CD4-positive, alpha-beta T cell (primary cell): ENCODE measurements around the gene MRPL52. TPM values are rescaled to one million over a fixed set of nuclear protein-coding genes. Genes with fewer than 3 reads are reported as not detected.

Source experiments
- ATAC-seq: fragments of 200-7000 bp; cut with Tn5 transposase; one replicate; pipeline ENCODE4 v1.10.0; 2022; ENCODE audit warnings: mild to moderate bottlenecking; ENCODE audit not compliant: poor library complexity
- CTCF ChIA-PET: fragments of 350-600 bp; sonication (Branson Sonifier 250); formaldehyde crosslinking; loops from one replicate; lab custom pipeline; 2021; ENCODE audit warnings: antibody characterized with exemption, inconsistent platforms; lab: Charles Lee
- POLR2A ChIA-PET: fragments of 350-600 bp; sonication (Branson Sonifier 250); formaldehyde crosslinking; loops from one replicate; lab custom pipeline; 2021; ENCODE audit warnings: antibody characterized with exemption, inconsistent platforms; lab: Charles Lee
- DNase-seq, 14 experiments: peaks; one replicate each; pipeline ENCODE4 v3.0.0-alpha.2; 2013 to 2020; ENCODE audit warnings: mixed read lengths in 2 of 14
- H3K27ac ChIP-seq, 2 donors: one replicate each; pipeline versions ENCODE4 v1.5.1 to v1.7.0; 2013; ENCODE audit warnings: low read length in 2 of 2, low read depth in 1 of 2, mild to moderate bottlenecking in 1 of 2
- H3K27me3 ChIP-seq, 2 experiments: 1 replicate in 1 of 2; 2 replicates in 1 of 2; pipeline versions ENCODE4 v1.6.1 to v1.7.0; 2013; ENCODE audit warnings: low read length in 2 of 2, control low read depth in 1 of 2, mild to moderate bottlenecking in 1 of 2, moderate library complexity in 1 of 2; ENCODE audit not compliant: insufficient read depth in 2 of 2, control insufficient read depth in 1 of 2
- H3K36me3 ChIP-seq: one replicate; pipeline ENCODE4 v1.6.1; 2013; ENCODE audit warnings: low read length, control low read depth; ENCODE audit not compliant: insufficient read depth
- H3K4me1 ChIP-seq: one replicate; pipeline ENCODE4 v1.6.1; 2013; ENCODE audit warnings: low read length, control low read depth; ENCODE audit not compliant: insufficient read depth
- H3K4me3 ChIP-seq: one replicate; pipeline ENCODE4 v1.5.1; 2013; ENCODE audit warnings: mild to moderate bottlenecking, low read length, moderate library complexity
- H3K9me3 ChIP-seq, 2 experiments: 1 replicate in 1 of 2; 2 replicates in 1 of 2; pipeline versions ENCODE4 v1.6.1 to v1.7.0; 2013; ENCODE audit warnings: low read length in 2 of 2, mild to moderate bottlenecking in 2 of 2, control low read depth in 1 of 2, moderate library complexity in 1 of 2; ENCODE audit not compliant: control insufficient read depth in 1 of 2, insufficient read depth in 1 of 2
- H3K27ac Mint-ChIP-seq: one replicate; pipeline ENCODE4 v1.8.0; 2020; ENCODE audit warnings: mixed read lengths
- H3K27me3 Mint-ChIP-seq: one replicate; pipeline ENCODE4 v1.8.0; 2021; ENCODE audit warnings: mixed read lengths
- H3K36me3 Mint-ChIP-seq: one replicate; pipeline ENCODE4 v1.8.0; 2021; ENCODE audit warnings: low read depth, mixed read lengths
- H3K4me1 Mint-ChIP-seq: one replicate; pipeline ENCODE4 v1.8.0; 2021; ENCODE audit warnings: low read depth, mixed read lengths
- H3K4me3 Mint-ChIP-seq: one replicate; pipeline ENCODE4 v1.8.0; 2020; ENCODE audit warnings: mild to moderate bottlenecking, mixed read lengths
- H3K9me3 Mint-ChIP-seq: one replicate; pipeline ENCODE4 v1.8.0; 2020; ENCODE audit warnings: mixed read lengths
- intact Hi-C, 2 experiments: fragments of 100-400 bp; cut with DNase I in 1 of 2; cut with micrococcal nuclease in 1 of 2; formaldehyde crosslinking; loops; one replicate each; pipeline versions ENCODE4 v1.15.1 to v1.9.0; 2023 to 2025; cut with DNase I, micrococcal nuclease
- total RNA-seq, 174 experiments: library from RNA in 2 of 174; stranded (reverse) in 2 of 174; gene quantifications; one replicate each; pipeline ENCODE4 v1.2.3 and lab custom pipeline; 2021 to 2026
- TF ChIP-seq, protein P1 (sequence below): fragments of 200-600 bp; IDR thresholded peaks from one replicate; pipeline ENCODE4 v1.8.0; 2022; ENCODE audit warnings: antibody characterized with exemption, mild to moderate bottlenecking

MRPL52 gene
- total RNA-seq, 2 experiments from 2014 or later, result 27.6 to 29.4 TPM

DNA sequence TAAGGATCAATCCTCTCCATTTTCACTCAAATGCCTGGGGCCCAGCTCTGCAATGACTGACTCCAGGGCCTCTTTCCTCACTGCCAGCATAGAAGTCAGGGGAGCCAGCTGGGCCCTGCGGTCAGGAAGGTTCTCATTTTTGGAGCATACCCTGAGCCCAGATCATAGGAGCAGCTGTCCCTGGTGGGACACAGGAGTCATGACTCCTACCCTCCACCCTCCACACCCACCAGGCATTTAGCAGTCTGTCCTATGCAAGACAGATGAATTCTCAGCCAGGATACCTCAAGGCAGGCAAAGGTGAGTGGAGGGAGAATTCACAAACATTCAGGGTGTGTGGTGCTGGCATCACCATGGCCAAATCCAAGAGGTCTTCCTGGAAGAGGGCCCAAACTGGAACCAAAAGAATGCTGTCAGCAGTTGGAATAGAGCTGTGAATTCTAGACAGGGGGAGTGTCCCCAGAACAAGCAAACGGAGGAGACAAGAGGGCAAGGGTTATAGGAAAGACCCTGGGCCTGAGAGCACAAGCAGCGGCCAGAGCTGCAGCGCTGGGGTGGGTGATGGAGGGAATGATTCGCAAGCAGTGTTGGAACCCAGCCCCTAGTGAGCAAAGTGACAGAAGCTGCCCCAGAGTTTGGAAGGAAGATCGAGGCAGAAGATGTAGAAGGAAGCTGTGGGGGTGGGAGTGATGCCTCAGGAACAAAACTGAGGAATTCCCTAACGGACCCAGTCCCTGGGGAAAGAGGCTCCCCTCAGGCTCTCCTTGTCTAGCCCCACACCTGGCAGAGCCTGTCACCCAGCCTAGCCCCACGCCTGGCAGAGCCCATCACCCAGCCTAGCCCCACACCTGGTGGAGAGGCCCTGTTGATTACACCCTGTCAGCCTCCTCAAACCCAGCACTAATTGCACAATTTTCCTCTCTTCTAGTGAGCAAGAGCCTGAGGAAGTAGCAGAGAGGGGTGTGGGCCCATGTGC, 48.9 kb downstream of the MRPL52 start:
- Mint-ChIP-seq H3K4me1 (peaks cover 29% of the 10 kb centered on the region), H3K4me3 (no peak overlapping the region), H3K27ac (no peak overlapping the region), H3K27me3 (no peaks in the 10 kb centered on the region), H3K36me3 (peaks cover 59% of the 10 kb centered on the region), H3K9me3 (no peaks in the 10 kb centered on the region)
- intact Hi-C loops, result no loop called here
- TF ChIP-seq, protein P1, sequence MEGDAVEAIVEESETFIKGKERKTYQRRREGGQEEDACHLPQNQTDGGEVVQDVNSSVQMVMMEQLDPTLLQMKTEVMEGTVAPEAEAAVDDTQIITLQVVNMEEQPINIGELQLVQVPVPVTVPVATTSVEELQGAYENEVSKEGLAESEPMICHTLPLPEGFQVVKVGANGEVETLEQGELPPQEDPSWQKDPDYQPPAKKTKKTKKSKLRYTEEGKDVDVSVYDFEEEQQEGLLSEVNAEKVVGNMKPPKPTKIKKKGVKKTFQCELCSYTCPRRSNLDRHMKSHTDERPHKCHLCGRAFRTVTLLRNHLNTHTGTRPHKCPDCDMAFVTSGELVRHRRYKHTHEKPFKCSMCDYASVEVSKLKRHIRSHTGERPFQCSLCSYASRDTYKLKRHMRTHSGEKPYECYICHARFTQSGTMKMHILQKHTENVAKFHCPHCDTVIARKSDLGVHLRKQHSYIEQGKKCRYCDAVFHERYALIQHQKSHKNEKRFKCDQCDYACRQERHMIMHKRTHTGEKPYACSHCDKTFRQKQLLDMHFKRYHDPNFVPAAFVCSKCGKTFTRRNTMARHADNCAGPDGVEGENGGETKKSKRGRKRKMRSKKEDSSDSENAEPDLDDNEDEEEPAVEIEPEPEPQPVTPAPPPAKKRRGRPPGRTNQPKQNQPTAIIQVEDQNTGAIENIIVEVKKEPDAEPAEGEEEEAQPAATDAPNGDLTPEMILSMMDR, result no peak
- ChIA-PET POLR2A (no interaction called here), CTCF (no interaction called here)
- Histone ChIP-seq H3K36me3 (peaks cover 61% of the 10 kb centered on the region), H3K27me3 (no peaks in the 10 kb centered on the region), H3K9me3 (no peaks in the 10 kb centered on the region), H3K4me3 (no peak overlapping the region), H3K27ac (peak overlapping the region in 1 of 2 donors; percentile 16), H3K4me1 (peaks cover 33% of the 10 kb centered on the region)
- ATAC-seq, result no peak
- no peak for DNase-seq

DNA sequence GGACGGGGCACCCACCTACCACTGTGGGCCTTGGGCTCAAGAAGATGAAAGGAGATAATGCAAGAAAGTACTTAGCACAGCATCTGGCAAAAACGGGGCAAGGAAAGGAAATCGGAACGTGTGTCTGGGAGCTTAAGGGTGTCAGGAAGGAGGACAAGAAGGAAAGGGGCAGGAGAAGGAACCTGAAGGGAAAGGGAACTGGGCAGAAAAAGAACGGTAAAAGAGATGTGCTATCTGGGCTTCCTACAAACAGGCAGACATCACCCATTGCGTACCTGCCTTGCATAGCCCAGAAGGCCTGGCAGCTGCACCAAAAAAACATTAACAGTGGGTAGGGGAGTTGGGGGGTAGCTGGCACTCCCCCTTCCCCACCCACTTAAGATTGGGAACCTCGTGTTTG, 52.4 kb downstream of the MRPL52 start:
- TF ChIP-seq, protein P1, result no peak
- Mint-ChIP-seq H3K36me3 (peaks cover 29% of the 10 kb centered on the region), H3K4me1 (peaks cover 48% of the 10 kb centered on the region), H3K27ac (peak overlapping the region; percentile 79), H3K4me3 (peak overlapping the region; percentile 1), H3K27me3 (no peaks in the 10 kb centered on the region), H3K9me3 (no peaks in the 10 kb centered on the region)
- Histone ChIP-seq H3K4me1 (peaks cover 36% of the 10 kb centered on the region), H3K36me3 (peaks cover 26% of the 10 kb centered on the region), H3K4me3 (no peak overlapping the region), H3K27ac (no peak overlapping the region), H3K9me3 (no peaks in the 10 kb centered on the region), H3K27me3 (no peaks in the 10 kb centered on the region)
- ATAC-seq (no peak), DNase-seq (no peak)
- intact Hi-C loops, result no loop called here
- ChIA-PET CTCF (interaction anchor here (6.1 kb wide), 1 partner anchor 10 kb away, joined by 67 read pairs; the partner anchor contains the start of gene LRP10), POLR2A (interaction anchor here (1.0 to 8.8 kb wide), 6 partner anchors 10 to 116 kb away, joined by 3 to 97 read pairs (median 6); partner anchors contain the start of genes LRP10, OXA1L and RBM23)

DNA sequence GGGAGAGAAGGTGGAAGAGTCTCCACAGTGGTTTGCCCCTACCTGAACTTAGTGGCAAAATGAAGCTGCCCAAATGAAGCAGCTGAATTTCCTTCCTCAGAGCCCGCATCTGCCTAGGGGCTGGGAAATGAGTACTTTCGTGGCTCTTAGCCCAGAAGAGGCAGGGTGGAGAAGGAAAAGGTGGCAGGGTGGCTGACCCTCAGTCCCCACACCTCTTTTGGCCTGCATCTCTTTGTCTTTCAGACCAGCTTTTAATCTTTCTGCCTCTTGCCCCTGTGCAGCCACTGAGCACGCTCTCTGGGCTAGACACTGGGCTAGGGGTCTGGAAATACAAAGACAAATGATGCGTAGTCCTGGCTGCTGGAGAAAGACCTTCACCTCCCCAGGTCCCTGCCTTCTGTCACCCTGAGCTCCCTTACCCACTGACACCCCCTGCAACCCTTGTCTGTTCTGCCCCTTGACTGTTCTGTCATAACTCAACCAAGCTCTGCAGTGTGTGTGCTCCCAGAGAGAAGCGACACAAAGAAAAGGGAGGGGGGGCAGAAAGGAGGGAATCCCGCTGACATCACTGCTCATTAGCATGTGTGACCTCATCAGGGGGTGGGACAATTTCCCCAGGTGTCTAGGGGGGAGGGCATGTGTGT, 53.0 kb downstream of the MRPL52 start:
- no peaks in the 10 kb centered on the region for H3K27me3 Mint-ChIP-seq
- POLR2A ChIA-PET, result interaction anchor here (0.6 to 8.8 kb wide), 8 partner anchors 10 to 116 kb away, joined by 3 to 97 read pairs (median 5); partner anchors contain the start of genes LRP10, OXA1L and RBM23
- H3K4me3 Mint-ChIP-seq, result peak overlapping the region; percentile 20
- H3K27me3 ChIP-seq, result no peaks in the 10 kb centered on the region
- peaks cover 53% of the 10 kb centered on the region for H3K4me1 Mint-ChIP-seq
- H3K27ac Mint-ChIP-seq, result peak overlapping the region; percentile 79
- no peak overlapping the region for H3K27ac ChIP-seq
- H3K9me3 Mint-ChIP-seq, result no peaks in the 10 kb centered on the region
- peaks cover 20% of the 10 kb centered on the region for H3K36me3 ChIP-seq
- no peaks in the 10 kb centered on the region for H3K9me3 ChIP-seq
- peak in 8 of 14 experiments; percentile 15 to 82 (median 52) for DNase-seq
- peaks cover 25% of the 10 kb centered on the region for H3K36me3 Mint-ChIP-seq
- CTCF ChIA-PET, result interaction anchor here (1.2 to 6.1 kb wide), 3 partner anchors 11 to 186 kb away, joined by 3 to 67 read pairs (median 4); partner anchors contain the start of gene LRP10
- TF ChIP-seq, protein P1, result no peak
- peak; percentile 44 for ATAC-seq
- peaks cover 41% of the 10 kb centered on the region for H3K4me1 ChIP-seq
- H3K4me3 ChIP-seq, result no peak overlapping the region
- intact Hi-C loops, result no loop called here
